HG02798 (cell line): ENCODE measurements around the gene LIMA1.
"Not testable (repeated sequence)": the region's sequence is repeated elsewhere in the genome, so short reads cannot be mapped to it uniquely, and the experiment has no call there.

Source experiments
- ATAC-seq: cut with Tn5 transposase; IDR thresholded peaks from one replicate; pipeline ENCODE4 v1.9.1; 2021; ENCODE audit warnings: mild to moderate bottlenecking; ENCODE audit not compliant: unreplicated experiment, poor library complexity

The LIMA1 gene

GRCh38 chr12:50283229-50283923 is at the start of gene LIMA1:
LIMA1 (minus strand) TSS chr12:50283520; CDS start chr12:50248751, 34,769 bp downstream.
- ATAC-seq = peak; percentile 97

GRCh38 chr12:50331745-50332144 is 48.4 kb upstream of the LIMA1 start:
- ATAC-seq = no peak

- ATAC-seq = not testable (repeated sequence)
These were observed 45.3 kb upstream of the LIMA1 start for GRCh38 chr12:50328664-50329063.

- ATAC-seq = no peak
These were observed 43.4 kb upstream of the LIMA1 start for GRCh38 chr12:50326590-50327284.

GRCh38 chr12:50325890-50326391 is 42.6 kb upstream of the LIMA1 start:
- no peak for ATAC-seq

GRCh38 chr12:50324770-50325169 is 41.5 kb upstream of the LIMA1 start:
- ATAC-seq = not testable (repeated sequence)

- ATAC-seq = not testable (repeated sequence)
These were observed 40.8 kb upstream of the LIMA1 start for GRCh38 chr12:50324077-50324476.

- ATAC-seq = no peak
These were observed 38.9 kb upstream of the LIMA1 start for GRCh38 chr12:50322206-50322605.

GRCh38 chr12:50317203-50317602 is 33.9 kb upstream of the LIMA1 start:
- no peak for ATAC-seq

- ATAC-seq = no peak
These were observed 32.5 kb upstream of the LIMA1 start for GRCh38 chr12:50315803-50316202.

- ATAC-seq = no peak
These were observed 31.5 kb upstream of the LIMA1 start for GRCh38 chr12:50314636-50315312.

GRCh38 chr12:50313971-50314370 is 30.7 kb upstream of the LIMA1 start:
- not testable (repeated sequence) for ATAC-seq

- ATAC-seq = no peak
These were observed 30.1 kb upstream of the LIMA1 start for GRCh38 chr12:50313256-50313931.

GRCh38 chr12:50311858-50312609 is 28.7 kb upstream of the LIMA1 start:
- not testable (repeated sequence) for ATAC-seq

- ATAC-seq = no peak
These were observed 26.6 kb upstream of the LIMA1 start for GRCh38 chr12:50309950-50310349.

- ATAC-seq = no peak
These were observed 19.4 kb upstream of the LIMA1 start for GRCh38 chr12:50302686-50303085.

- ATAC-seq = no peak
These were observed 14.7 kb upstream of the LIMA1 start for GRCh38 chr12:50297996-50298395.

GRCh38 chr12:50297027-50297426 is 13.7 kb upstream of the LIMA1 start:
- no peak for ATAC-seq

GRCh38 chr12:50296554-50296953 is 13.2 kb upstream of the LIMA1 start:
- no peak for ATAC-seq

GRCh38 chr12:50291377-50291776 is 8.1 kb upstream of the LIMA1 start:
- ATAC-seq = no peak
